Measurements from ENCODE around the gene EPC1. TPM values are rescaled to one million over a fixed set of nuclear protein-coding genes. Genes with fewer than 3 reads are reported as not detected.

EPC1 gene
- total and polyA plus RNA-seq, 11 donors: 10.9 to 26.3 (median 16.2) TPM

DNA sequence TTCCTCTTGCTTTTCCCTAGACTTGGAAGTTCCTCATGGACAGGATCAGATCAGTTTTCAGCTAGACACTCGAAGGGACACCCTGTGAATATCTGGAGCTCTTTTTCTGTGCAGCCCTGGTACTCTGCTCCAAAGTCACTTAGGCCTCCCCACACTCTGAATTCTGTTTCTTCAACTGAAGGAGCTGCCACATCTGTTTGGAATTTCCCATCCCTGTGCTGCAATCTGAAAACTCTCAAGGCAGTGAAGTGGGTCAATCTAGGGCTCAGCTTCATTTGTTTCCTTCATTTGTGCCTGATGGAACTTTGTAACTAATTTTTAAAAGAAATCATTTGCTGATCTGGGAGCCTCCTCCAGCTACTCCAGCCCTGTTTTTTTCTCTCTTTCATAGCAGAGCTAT is 9.6 kb downstream of the EPC1 start:
- no peak overlapping the region for H3K27ac ChIP-seq
- ATAC-seq: no peak
- WGBS, 4 donors: 50 to 67% (median 60%) methylated on average over 1 of the region's 1 CpG

DNA sequence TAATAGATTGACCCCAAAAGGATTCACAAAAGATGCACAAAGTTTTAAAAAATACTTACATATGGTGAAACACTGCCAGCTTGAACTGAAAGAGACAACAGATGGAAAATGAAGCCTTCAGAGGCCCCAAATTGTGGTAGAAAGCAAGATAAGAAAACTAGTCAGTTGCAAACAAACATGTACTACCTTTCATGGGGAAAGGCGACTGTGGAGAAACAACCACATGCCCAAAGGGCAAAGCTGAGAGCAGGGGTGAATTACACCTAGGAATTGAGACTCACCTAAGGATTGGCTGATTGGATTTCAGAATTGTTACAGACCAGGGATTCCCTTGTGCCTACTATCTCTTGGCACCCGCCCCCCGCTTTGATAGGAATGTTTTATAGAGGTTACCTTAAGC is 13.1 kb downstream of the EPC1 start:
- intact Hi-C loops (cut with DNase I): no loop called here
- Histone ChIP-seq H3K9me3 (no peaks in the 10 kb centered on the region), H3K4me1 (peaks cover 8 to 99% (median 96%) of the 10 kb centered on the region in 12 donors), H3K36me3 (peaks cover 0 to 2% (median 0%) of the 10 kb centered on the region in 9 donors), H3K27ac (peak overlapping the region in 1 of 12 donors; percentile 37), H3K27me3 (no peaks in the 10 kb centered on the region), H3K4me3 (no peak overlapping the region)
- 68 to 85% (median 76%) methylated on average over 3 of the region's 3 CpGs for WGBS, 4 donors
- no peak for ATAC-seq
- TF ChIP-seq POLR2A (IDR thresholded peaks at IDR 0.05): no peak
- TF ChIP-seq, protein P1, sequence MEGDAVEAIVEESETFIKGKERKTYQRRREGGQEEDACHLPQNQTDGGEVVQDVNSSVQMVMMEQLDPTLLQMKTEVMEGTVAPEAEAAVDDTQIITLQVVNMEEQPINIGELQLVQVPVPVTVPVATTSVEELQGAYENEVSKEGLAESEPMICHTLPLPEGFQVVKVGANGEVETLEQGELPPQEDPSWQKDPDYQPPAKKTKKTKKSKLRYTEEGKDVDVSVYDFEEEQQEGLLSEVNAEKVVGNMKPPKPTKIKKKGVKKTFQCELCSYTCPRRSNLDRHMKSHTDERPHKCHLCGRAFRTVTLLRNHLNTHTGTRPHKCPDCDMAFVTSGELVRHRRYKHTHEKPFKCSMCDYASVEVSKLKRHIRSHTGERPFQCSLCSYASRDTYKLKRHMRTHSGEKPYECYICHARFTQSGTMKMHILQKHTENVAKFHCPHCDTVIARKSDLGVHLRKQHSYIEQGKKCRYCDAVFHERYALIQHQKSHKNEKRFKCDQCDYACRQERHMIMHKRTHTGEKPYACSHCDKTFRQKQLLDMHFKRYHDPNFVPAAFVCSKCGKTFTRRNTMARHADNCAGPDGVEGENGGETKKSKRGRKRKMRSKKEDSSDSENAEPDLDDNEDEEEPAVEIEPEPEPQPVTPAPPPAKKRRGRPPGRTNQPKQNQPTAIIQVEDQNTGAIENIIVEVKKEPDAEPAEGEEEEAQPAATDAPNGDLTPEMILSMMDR (IDR thresholded peaks at IDR 0.05): no peak
- no peak for DNase-seq

More for the DNA sequence above, 9.6 kb downstream of the EPC1 start:
- peaks cover 0 to 7% (median 0%) of the 10 kb centered on the region in 9 donors for H3K36me3 ChIP-seq
- intact Hi-C loops (cut with DNase I): loop anchor here in 1 of 10 donors (5.0 kb wide), 1 partner anchor 60 kb away; no protein-coding TSS in a partner anchor
- peaks cover 3 to 99% (median 95%) of the 10 kb centered on the region in 12 donors for H3K4me1 ChIP-seq
- DNase-seq: no peak
- H3K4me3 ChIP-seq: no peak overlapping the region
- H3K9me3 ChIP-seq: no peaks in the 10 kb centered on the region
- H3K27me3 ChIP-seq: no peaks in the 10 kb centered on the region
- no peak for TF ChIP-seq POLR2A (IDR thresholded peaks at IDR 0.05)
- TF ChIP-seq, protein P1 (IDR thresholded peaks at IDR 0.05): no peak

GRCh38 chr10:32332299-32332750 is 14.6 kb downstream of the EPC1 start:
- intact Hi-C loops (cut with DNase I): no loop called here
- Histone ChIP-seq H3K36me3 (peaks cover 0 to 5% (median 0%) of the 10 kb centered on the region in 9 donors), H3K27ac (peak overlapping the region in 4 of 12 donors; percentile 20 to 38 (median 29)), H3K27me3 (no peaks in the 10 kb centered on the region), H3K4me1 (peaks cover 11 to 99% (median 96%) of the 10 kb centered on the region in 12 donors), H3K4me3 (no peak overlapping the region), H3K9me3 (no peaks in the 10 kb centered on the region)
- TF ChIP-seq, protein P1 (IDR thresholded peaks at IDR 0.05): no peak
- TF ChIP-seq POLR2A (IDR thresholded peaks at IDR 0.05): no peak
- ATAC-seq: peak; percentile 15 to 83 (median 60)
- 25 to 35% (median 29%) methylated on average over 3 of the region's 3 CpGs for WGBS, 4 donors
- DNase-seq: no peak

DNA sequence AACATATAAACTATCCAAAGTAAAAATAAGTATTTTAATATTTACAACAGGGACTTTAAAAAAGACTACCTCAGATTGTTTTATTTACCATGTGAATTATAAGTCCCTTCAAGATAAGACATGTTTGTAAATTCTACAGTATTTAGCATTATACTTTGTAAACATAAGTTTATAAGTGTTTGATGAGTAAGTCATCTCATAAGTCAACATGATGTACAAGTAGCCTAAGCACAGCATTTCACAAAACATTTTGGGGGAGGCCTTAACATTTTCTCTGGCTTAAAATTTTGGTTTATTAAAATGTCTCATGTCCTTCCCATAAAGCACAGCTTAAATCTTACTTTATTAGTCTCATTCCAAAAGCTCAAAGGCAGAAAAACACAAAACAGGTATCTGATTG is 15.4 kb downstream of the EPC1 start:
- no peaks in the 10 kb centered on the region for H3K27me3 ChIP-seq
- H3K4me3 ChIP-seq: no peak overlapping the region
- H3K27ac ChIP-seq: peak overlapping the region in 3 of 12 donors; percentile 20 to 35 (median 23)
- DNase-seq (no peak), ATAC-seq (no peak)
- intact Hi-C loops (cut with DNase I): no loop called here
- TF ChIP-seq, protein P1 (IDR thresholded peaks at IDR 0.05): no peak
- H3K4me1 ChIP-seq: peaks cover 11 to 98% (median 93%) of the 10 kb centered on the region in 12 donors
- no peaks in the 10 kb centered on the region for H3K9me3 ChIP-seq
- H3K36me3 ChIP-seq: peaks cover 0 to 5% (median 0%) of the 10 kb centered on the region in 9 donors
